Neural progenitor cell (in vitro differentiated cells): ENCODE measurements around the gene GCC1. TPM values are rescaled to one million over a fixed set of nuclear protein-coding genes. Genes with fewer than 3 reads are reported as not detected.

Source experiments
- DNase-seq: peaks from one replicate; pipeline ENCODE4 v3.0.0-alpha.2; 2016; ENCODE audit warnings: low spot score
- H2AFZ ChIP-seq: fragments of 200-600 bp; sonication (generic); replicated peaks from 2 replicates; pipeline ENCODE4 v1.6.1; 2016; ENCODE audit warnings: antibody characterized with exemption
- H3F3A ChIP-seq: fragments of 200-600 bp; sonication (generic); 2 replicates; pipeline ENCODE4 v1.6.1; 2016; ENCODE audit warnings: antibody characterized with exemption, low read depth
- H3K27ac ChIP-seq: fragments of 200-600 bp; sonication (generic); 2 replicates; pipeline ENCODE4 v1.5.1; 2016; ENCODE audit warnings: mild to moderate bottlenecking
- H3K27me3 ChIP-seq: fragments of 200-600 bp; sonication (generic); 2 replicates; pipeline ENCODE4 v1.6.1; 2016; ENCODE audit warnings: mild to moderate bottlenecking, moderate library complexity
- H3K36me3 ChIP-seq: fragments of 200-600 bp; sonication (generic); 2 replicates; pipeline ENCODE4 v1.5.1; 2016
- H3K4me1 ChIP-seq: fragments of 200-600 bp; sonication (generic); 2 replicates; pipeline ENCODE4 v1.6.1; 2016; ENCODE audit warnings: mixed run types
- H3K4me2 ChIP-seq: fragments of 200-600 bp; sonication (generic); 2 replicates; pipeline ENCODE4 v1.6.1; 2016
- H3K4me3 ChIP-seq: fragments of 200-600 bp; sonication (generic); 2 replicates; pipeline ENCODE4 v1.5.1; 2016
- H3K79me2 ChIP-seq: fragments of 200-600 bp; sonication (generic); 2 replicates; pipeline ENCODE4 v1.6.1; 2016; ENCODE audit warnings: low read depth
- H3K9ac ChIP-seq: fragments of 200-600 bp; sonication (generic); 2 replicates; pipeline ENCODE4 v1.6.1; 2016
- H3K9me3 ChIP-seq: fragments of 200-600 bp; sonication (generic); 2 replicates; pipeline ENCODE4 v1.5.1; 2016; ENCODE audit warnings: low read depth
- H4K20me1 ChIP-seq: fragments of 200-600 bp; sonication (generic); 2 replicates; pipeline ENCODE4 v1.6.1; 2016; ENCODE audit warnings: low read depth
- H3K27ac Mint-ChIP-seq: 3 replicates; pipeline ENCODE4 v1.8.0; 2021; ENCODE audit warnings: mixed read lengths
- H3K27me3 Mint-ChIP-seq: 2 replicates; pipeline ENCODE4 v1.8.0; 2022; ENCODE audit warnings: low read depth, mild to moderate bottlenecking, inconsistent platforms, moderate library complexity, mixed read lengths; ENCODE audit not compliant: insufficient read depth
- H3K36me3 Mint-ChIP-seq: 3 replicates; pipeline ENCODE4 v1.8.0; 2021; ENCODE audit warnings: mixed read lengths
- H3K4me1 Mint-ChIP-seq: 3 replicates; pipeline ENCODE4 v1.8.0; 2021; ENCODE audit warnings: mixed read lengths
- H3K4me3 Mint-ChIP-seq: 3 replicates; pipeline ENCODE4 v1.8.0; 2021; ENCODE audit warnings: mild to moderate bottlenecking, moderate library complexity, mixed read lengths
- H3K9me3 Mint-ChIP-seq: 3 replicates; pipeline ENCODE4 v1.8.0; 2020; ENCODE audit warnings: mixed read lengths
- CTCF ChIP-seq: fragments of 200-600 bp; sonication (generic); IDR thresholded peaks from 2 replicates; pipeline ENCODE4 v1.5.1; 2017; ENCODE audit warnings: antibody characterized with exemption, mild to moderate bottlenecking
- EZH2 ChIP-seq: fragments of 200-600 bp; sonication (generic); IDR thresholded peaks from 2 replicates; pipeline ENCODE4 v1.6.1; 2017; ENCODE audit warnings: antibody characterized with exemption, mild to moderate bottlenecking, moderate library complexity
- EZH2phosphoT487 ChIP-seq: fragments of 200-600 bp; sonication (generic); IDR thresholded peaks from 2 replicates; pipeline ENCODE4 v1.6.1; 2017; ENCODE audit warnings: antibody characterized with exemption
- total RNA-seq: library from RNA; depleted of rRNA; stranded (reverse); fragments of >200 nt; gene quantifications from 2 replicates; pipeline ENCODE4 v1.2.3, GENCODE V29; 2015; ENCODE audit warnings: low replicate concordance

Gene GCC1
- total RNA-seq, 1 donor from 2014 or later, result 7.1 TPM

DNA sequence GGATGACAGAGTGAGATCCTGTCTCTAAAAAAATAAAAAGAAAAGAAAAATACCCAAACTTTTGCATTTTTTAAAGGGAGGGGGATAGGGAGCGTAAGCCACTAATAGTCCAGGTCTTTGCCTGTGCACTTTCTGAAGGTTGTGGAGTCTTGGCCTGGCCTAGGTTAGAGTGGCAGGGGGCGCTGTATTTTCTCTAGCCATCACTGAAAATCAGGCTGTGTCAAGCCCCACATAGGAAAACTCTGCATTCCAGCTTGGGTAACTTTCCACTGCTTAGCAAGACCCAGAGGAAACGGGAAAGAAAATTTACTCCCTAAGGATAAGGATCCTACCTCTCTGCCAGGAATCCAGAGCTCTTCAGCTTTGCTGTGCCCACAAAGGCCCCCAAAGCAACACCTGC is 43.0 kb upstream of the GCC1 start:
- Histone ChIP-seq H3K27me3 (no peaks in the 10 kb centered on the region), H4K20me1 (no peaks in the 10 kb centered on the region), H3K4me3 (no peak overlapping the region), H2AFZ (no peak overlapping the region), H3K27ac (no peak overlapping the region), H3K4me1 (no peaks in the 10 kb centered on the region), H3K9me3 (no peaks in the 10 kb centered on the region), H3K79me2 (no peaks in the 10 kb centered on the region), H3F3A (no peaks in the 10 kb centered on the region), H3K36me3 (no peaks in the 10 kb centered on the region), H3K9ac (no peak overlapping the region), H3K4me2 (no peak overlapping the region)
- H3K36me3 Mint-ChIP-seq, result no peaks in the 10 kb centered on the region
- TF ChIP-seq EZH2, result no peak
- TF ChIP-seq CTCF, result peak; percentile 46
- H3K27me3 Mint-ChIP-seq, result peaks cover 3% of the 10 kb centered on the region
- no peaks in the 10 kb centered on the region for H3K4me1 Mint-ChIP-seq
- H3K27ac Mint-ChIP-seq, result no peak overlapping the region
- H3K4me3 Mint-ChIP-seq, result no peak overlapping the region
- H3K9me3 Mint-ChIP-seq, result no peaks in the 10 kb centered on the region
- peak; percentile 50 for DNase-seq

GRCh38 chr7:127625331-127625730 is 39.9 kb upstream of the GCC1 start:
- Histone ChIP-seq H3K27ac (no peak overlapping the region), H3K9ac (no peak overlapping the region), H3K27me3 (peaks cover 28% of the 10 kb centered on the region), H3F3A (no peaks in the 10 kb centered on the region), H3K9me3 (no peaks in the 10 kb centered on the region), H3K79me2 (no peaks in the 10 kb centered on the region), H2AFZ (no peak overlapping the region), H3K4me1 (peaks cover 5% of the 10 kb centered on the region), H4K20me1 (no peaks in the 10 kb centered on the region), H3K4me3 (no peak overlapping the region), H3K4me2 (no peak overlapping the region), H3K36me3 (no peaks in the 10 kb centered on the region)
- Mint-ChIP-seq H3K4me3 (no peak overlapping the region), H3K4me1 (no peaks in the 10 kb centered on the region), H3K9me3 (no peaks in the 10 kb centered on the region), H3K27ac (no peak overlapping the region), H3K36me3 (no peaks in the 10 kb centered on the region), H3K27me3 (peaks cover 21% of the 10 kb centered on the region)
- TF ChIP-seq EZH2phosphoT487 (no peak), EZH2 (no peak), CTCF (no peak)
- no peak for DNase-seq

DNA sequence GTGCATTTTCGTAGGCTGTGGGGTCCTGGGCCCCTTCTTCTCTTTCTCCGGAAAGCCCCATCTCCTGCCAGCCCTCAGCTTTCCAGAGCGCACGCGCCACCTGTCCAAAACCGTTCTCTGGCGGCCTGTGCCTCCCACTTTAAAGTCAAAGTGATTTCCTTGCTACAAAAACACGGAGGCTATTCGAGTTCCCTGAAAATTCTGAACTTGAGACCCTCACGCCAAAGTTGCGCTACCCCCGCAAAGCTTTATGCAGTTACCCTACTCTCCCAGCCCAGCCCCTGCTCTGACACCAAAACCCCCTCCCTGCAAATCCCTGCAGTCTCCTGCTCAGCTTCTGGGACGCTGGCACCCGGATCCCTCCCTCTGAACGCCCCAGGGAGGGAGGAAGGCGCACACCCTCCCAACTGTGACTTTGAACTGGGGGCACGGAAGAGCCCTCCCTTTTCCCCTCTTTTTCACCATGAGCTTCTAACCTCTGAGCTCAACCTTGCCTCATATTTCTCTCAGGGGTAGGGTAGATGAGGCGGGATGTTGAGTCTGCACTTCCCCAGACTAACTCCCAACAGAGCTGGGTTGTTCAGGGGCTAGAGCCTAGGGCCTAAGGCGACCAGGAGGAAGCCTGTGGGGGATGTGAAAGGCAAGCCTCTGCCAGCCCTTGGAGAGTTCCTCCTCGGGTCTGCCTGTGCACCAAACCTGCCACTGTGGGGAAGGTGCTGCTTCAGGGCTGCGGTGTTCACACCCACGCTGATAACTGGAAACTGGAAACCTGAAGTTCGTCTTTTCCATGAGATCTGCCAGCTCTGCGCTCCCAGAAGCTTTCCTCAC is 35.2 kb upstream of the GCC1 start:
- DNase-seq, result peak; percentile 25
- H3K4me2 ChIP-seq, result peak overlapping the region; percentile 89
- H3K36me3 ChIP-seq, result no peaks in the 10 kb centered on the region
- H3K27ac Mint-ChIP-seq, result no peak overlapping the region
- H3K4me1 Mint-ChIP-seq, result no peaks in the 10 kb centered on the region
- peaks cover 9% of the 10 kb centered on the region for H3K4me1 ChIP-seq
- H3K4me3 Mint-ChIP-seq, result peak overlapping the region; percentile 66
- peaks cover 4% of the 10 kb centered on the region for H3F3A ChIP-seq
- TF ChIP-seq EZH2, result no peak
- no peak for TF ChIP-seq CTCF
- TF ChIP-seq EZH2phosphoT487, result no peak
- H3K27me3 ChIP-seq, result peaks cover 75% of the 10 kb centered on the region
- H3K79me2 ChIP-seq, result no peaks in the 10 kb centered on the region
- H3K36me3 Mint-ChIP-seq, result no peaks in the 10 kb centered on the region
- H3K9ac ChIP-seq, result no peak overlapping the region
- no peaks in the 10 kb centered on the region for H4K20me1 ChIP-seq
- H3K9me3 Mint-ChIP-seq, result no peaks in the 10 kb centered on the region
- H2AFZ ChIP-seq, result peak overlapping the region; percentile 29
- peaks cover 40% of the 10 kb centered on the region for H3K27me3 Mint-ChIP-seq
- H3K4me3 ChIP-seq, result peak overlapping the region; percentile 52
- no peak overlapping the region for H3K27ac ChIP-seq
- no peaks in the 10 kb centered on the region for H3K9me3 ChIP-seq
